Mammary epithelial cell (primary cell): ENCODE measurements around the gene AKR1B1.

Experiments used
- CTCF ChIP-seq, 2 donors: IDR thresholded peaks in 1 of 2; conservative IDR thresholded peaks in 1 of 2; 2 replicates each; pipeline ENCODE4 v1.5.1; 2011 to 2012; ENCODE audit warnings: inconsistent platforms in 2 of 2, low read length in 2 of 2, mild to moderate bottlenecking in 2 of 2, control low read depth in 1 of 2, low read depth in 1 of 2; ENCODE audit not compliant: insufficient read depth in 1 of 2; ENCODE audit errors: extremely low read depth in 1 of 2
- EZH2 ChIP-seq: IDR thresholded peaks from 2 replicates; pipeline ENCODE4 v1.6.1; 2012; ENCODE audit warnings: low read length, inconsistent platforms, borderline replicate concordance

GRCh38 chr7:134400859-134401258 lies 58.0 kb downstream of the AKR1B1 start:
- no peak for TF ChIP-seq CTCF (conservative IDR thresholded peaks at IDR 0.05 in 1 of 2, IDR thresholded peaks at IDR 0.05 in 1 of 2; ENCODE audit: extremely low read depth in 1 of 2, insufficient read depth in 1 of 2, low read depth in 1 of 2, low read length in 2 of 2)
- TF ChIP-seq EZH2: no peak
